ENCODE data around the gene TCF4. TPM values are rescaled to one million over a fixed set of nuclear protein-coding genes. Genes with fewer than 3 reads are reported as not detected.

The TCF4 gene
- total RNA-seq, 1 experiment from 2014 or later = 0.42 TPM

- CTCF ChIA-PET = no interaction called here
- H3K4me1 ChIP-seq (ENCODE audit: control insufficient read depth in 1 of 2, insufficient read depth in 2 of 2, low read length in 2 of 2) = no peaks in the 10 kb centered on the region
These were observed 53.4 kb downstream of the TCF4 start for GRCh38 chr18:55534547-55534946.

More at GRCh38 chr18:55534547-55534946, 53.4 kb downstream of the TCF4 start:
- no peaks in the 10 kb centered on the region for H3K9me2 ChIP-seq (ENCODE audit: insufficient read depth)
- ATAC-seq = no peak
- ChIA-PET RAD21 (ENCODE audit: low non-redundant PET in 1 of 2, low total read pairs in 2 of 2, uncharacterized antibody in 2 of 2, unreplicated experiment in 2 of 2) (no interaction called here), POLR2A (no interaction called here)
- H4K20me1 ChIP-seq (ENCODE audit: insufficient read depth) = no peaks in the 10 kb centered on the region
- TF ChIP-seq REST (IDR thresholded peaks at IDR 0.05; ENCODE audit: low read depth) (no peak), POLR2A (IDR thresholded peaks at IDR 0.05; ENCODE audit: borderline replicate concordance, extremely low read depth, insufficient read depth, insufficient read length) (no peak), ZBTB33 (IDR thresholded peaks at IDR 0.05; ENCODE audit: extremely low read depth, insufficient replicate concordance, low read length) (no peak), SP1 (IDR thresholded peaks at IDR 0.05; ENCODE audit: low read depth) (no peak), CBX3 (IDR thresholded peaks at IDR 0.05; ENCODE audit: low read depth) (no peak), POLR2AphosphoS5 (IDR thresholded peaks at IDR 0.05; ENCODE audit: low read depth, low read length) (no peak), SIN3A (IDR thresholded peaks at IDR 0.05; ENCODE audit: low read depth) (no peak), SRF (IDR thresholded peaks at IDR 0.05; ENCODE audit: low read depth) (no peak), RAD21 (IDR thresholded peaks at IDR 0.05; ENCODE audit: low read depth) (no peak), EZH2 (IDR thresholded peaks at IDR 0.05) (no peak), JUND (IDR thresholded peaks at IDR 0.05) (no peak), CEBPB (IDR thresholded peaks at IDR 0.05; ENCODE audit: low read depth) (no peak), CTCF (IDR thresholded peaks at IDR 0.05 in 2 of 3, conservative IDR thresholded peaks at IDR 0.05 in 1 of 3; ENCODE audit: borderline replicate concordance in 1 of 3, insufficient read depth in 1 of 3, low read depth in 2 of 3, low read length in 2 of 3) (no peak)
- DNase-seq (ENCODE audit: low read depth, low spot score) = no peak
- no peak overlapping the region for H3K4me3 ChIP-seq (replicated peaks in 1 of 2; ENCODE audit: low read depth in 1 of 2, low read length in 2 of 2)
- no peak overlapping the region for H3K27ac ChIP-seq (ENCODE audit: low read depth, low read length)
- no TSS peak for BruUV-seq (replicated peaks)
- no peak overlapping the region for H2AFZ ChIP-seq (ENCODE audit: low read depth, low read length, poor library complexity, severe bottlenecking)
- no peak overlapping the region for H3K9ac ChIP-seq (ENCODE audit: low read length)
- no peaks in the 10 kb centered on the region for H3K27me3 ChIP-seq (ENCODE audit: insufficient read depth, low read length)
- H3K79me2 ChIP-seq (ENCODE audit: insufficient read depth, low read length) = no peaks in the 10 kb centered on the region
- H3K4me2 ChIP-seq (ENCODE audit: low read length) = no peak overlapping the region
- no peaks in the 10 kb centered on the region for H3K36me3 ChIP-seq (ENCODE audit: control insufficient read depth in 1 of 2, insufficient read depth in 2 of 2, low read length in 2 of 2)
- intact Hi-C loops (cut with micrococcal nuclease) = no loop called here
- peaks cover 13 to 26% of the 10 kb centered on the region in 2 experiments; a peak in 2 of 4 replicates for H3K9me3 ChIP-seq (ENCODE audit: control insufficient read depth in 1 of 2, insufficient read depth in 1 of 2, low read depth in 1 of 2, low read length in 2 of 2)
